ENCODE data around the gene SPSB1. TPM values are rescaled to one million over a fixed set of nuclear protein-coding genes. Genes with fewer than 3 reads are reported as not detected.

The SPSB1 gene
- total RNA-seq, 1 donor, result 23.2 TPM

- no peak overlapping the region for H3K4me2 ChIP-seq (ENCODE audit: insufficient read depth, low read length)
- peaks cover 13% of the 10 kb centered on the region for H3K36me3 ChIP-seq (ENCODE audit: insufficient read depth, low read length)
- H2AFZ ChIP-seq (ENCODE audit: low read length), result no peak overlapping the region
- H3K9me3 ChIP-seq (ENCODE audit: low read depth, low read length), result no peaks in the 10 kb centered on the region
- H3K27me3 ChIP-seq (ENCODE audit: insufficient read depth, low read length), result no peaks in the 10 kb centered on the region
- H3K4me1 ChIP-seq (ENCODE audit: insufficient read depth, low read length), result peaks cover 13% of the 10 kb centered on the region
- no peak overlapping the region for H3K4me3 ChIP-seq (ENCODE audit: insufficient read depth, low read length)
- DNase-seq (ENCODE audit: insufficient read length, low spot score, missing footprints), result no peak
- H4K20me1 ChIP-seq (ENCODE audit: insufficient read depth, low read length), result peaks cover 4% of the 10 kb centered on the region
- no peaks in the 10 kb centered on the region for H3K79me2 ChIP-seq (ENCODE audit: insufficient read depth, low read length)
- no peak for TF ChIP-seq CTCF (IDR thresholded peaks at IDR 0.05; ENCODE audit: extremely low read depth, low read depth, low read length)
- H3K27ac ChIP-seq (ENCODE audit: low read depth, low read length), result no peak overlapping the region
Measured at GRCh38 chr1:9271283-9271682, 21.4 kb upstream of the SPSB1 start.

- H3K4me3 ChIP-seq (ENCODE audit: insufficient read depth, low read length), result no peak overlapping the region
- H3K27ac ChIP-seq (ENCODE audit: low read depth, low read length), result no peak overlapping the region
- peaks cover 12% of the 10 kb centered on the region for H3K36me3 ChIP-seq (ENCODE audit: insufficient read depth, low read length)
- no peaks in the 10 kb centered on the region for H3K79me2 ChIP-seq (ENCODE audit: insufficient read depth, low read length)
- no peak overlapping the region for H3K4me2 ChIP-seq (ENCODE audit: insufficient read depth, low read length)
- H3K4me1 ChIP-seq (ENCODE audit: insufficient read depth, low read length), result peaks cover 13% of the 10 kb centered on the region
- no peak overlapping the region for H2AFZ ChIP-seq (ENCODE audit: low read length)
- TF ChIP-seq CTCF (IDR thresholded peaks at IDR 0.05; ENCODE audit: extremely low read depth, low read depth, low read length), result no peak
- no peak for DNase-seq (ENCODE audit: insufficient read length, low spot score, missing footprints)
- no peaks in the 10 kb centered on the region for H3K9me3 ChIP-seq (ENCODE audit: low read depth, low read length)
- H3K27me3 ChIP-seq (ENCODE audit: insufficient read depth, low read length), result no peaks in the 10 kb centered on the region
- H4K20me1 ChIP-seq (ENCODE audit: insufficient read depth, low read length), result peaks cover 4% of the 10 kb centered on the region
Measured at GRCh38 chr1:9271861-9272595, 20.7 kb upstream of the SPSB1 start.

DNA sequence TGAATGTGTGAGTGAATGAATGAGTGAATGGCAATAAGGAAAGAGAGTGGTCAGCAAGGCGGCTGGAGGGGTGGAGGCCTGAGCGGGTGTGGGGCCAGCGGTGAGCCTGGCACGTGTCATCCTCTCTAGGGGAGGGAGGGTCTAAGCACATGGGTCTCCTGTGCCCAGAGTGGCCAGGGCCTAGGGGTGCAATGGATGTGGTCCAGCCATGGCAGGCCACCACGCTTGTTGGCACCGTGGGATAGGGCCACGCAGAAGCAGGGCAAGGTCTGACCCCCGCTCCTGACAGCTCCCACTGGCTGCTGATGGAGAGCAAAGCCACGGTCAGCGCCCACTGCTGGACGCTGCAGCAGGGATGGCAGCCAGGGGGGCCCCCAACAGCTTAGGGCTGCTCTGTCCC, 19.5 kb upstream of the SPSB1 start:
- no peak for TF ChIP-seq CTCF (IDR thresholded peaks at IDR 0.05; ENCODE audit: extremely low read depth, low read depth, low read length)
- Histone ChIP-seq H3K27me3 (ENCODE audit: insufficient read depth, low read length) (no peaks in the 10 kb centered on the region), H3K27ac (ENCODE audit: low read depth, low read length) (no peak overlapping the region), H3K4me3 (ENCODE audit: insufficient read depth, low read length) (no peak overlapping the region), H3K4me2 (ENCODE audit: insufficient read depth, low read length) (no peak overlapping the region), H4K20me1 (ENCODE audit: insufficient read depth, low read length) (no peaks in the 10 kb centered on the region), H3K4me1 (ENCODE audit: insufficient read depth, low read length) (peaks cover 13% of the 10 kb centered on the region), H3K36me3 (ENCODE audit: insufficient read depth, low read length) (peaks cover 4% of the 10 kb centered on the region), H3K79me2 (ENCODE audit: insufficient read depth, low read length) (no peaks in the 10 kb centered on the region), H2AFZ (ENCODE audit: low read length) (no peak overlapping the region), H3K9me3 (ENCODE audit: low read depth, low read length) (no peaks in the 10 kb centered on the region)
- DNase-seq (ENCODE audit: insufficient read length, low spot score, missing footprints), result peak; percentile 58

- Histone ChIP-seq H3K27ac (ENCODE audit: low read depth, low read length) (no peak overlapping the region), H3K9me3 (ENCODE audit: low read depth, low read length) (no peaks in the 10 kb centered on the region), H3K27me3 (ENCODE audit: insufficient read depth, low read length) (no peaks in the 10 kb centered on the region), H3K4me3 (ENCODE audit: insufficient read depth, low read length) (peak overlapping the region; percentile 34), H2AFZ (ENCODE audit: low read length) (peak overlapping the region; percentile 15), H3K4me2 (ENCODE audit: insufficient read depth, low read length) (peak overlapping the region; percentile 61), H3K79me2 (ENCODE audit: insufficient read depth, low read length) (no peaks in the 10 kb centered on the region), H4K20me1 (ENCODE audit: insufficient read depth, low read length) (no peaks in the 10 kb centered on the region), H3K36me3 (ENCODE audit: insufficient read depth, low read length) (peaks cover under 1% of the 10 kb centered on the region), H3K4me1 (ENCODE audit: insufficient read depth, low read length) (peaks cover 30% of the 10 kb centered on the region)
- TF ChIP-seq CTCF (IDR thresholded peaks at IDR 0.05; ENCODE audit: extremely low read depth, low read depth, low read length), result no peak
- DNase-seq (ENCODE audit: insufficient read length, low spot score, missing footprints), result peak; percentile 92
Measured at GRCh38 chr1:9275161-9275560, 17.5 kb upstream of the SPSB1 start.
